Neural crest cell (in vitro differentiated cells): Measurements from ENCODE around the gene KIAA1328. TPM values are rescaled to one million over a fixed set of nuclear protein-coding genes. Genes with fewer than 3 reads are reported as not detected.
"Not testable (repeated sequence)": the region's sequence is repeated elsewhere in the genome, so short reads cannot be mapped to it uniquely, and the experiment has no call there.

Source experiments
- DNase-seq: peaks from one replicate; pipeline ENCODE4 v3.0.0; 2021; ENCODE audit warnings: low read depth, mixed read lengths, low spot score
- H3K27ac Mint-ChIP-seq: one replicate; pipeline ENCODE4 v1.8.0; 2021; ENCODE audit warnings: mild to moderate bottlenecking, mixed read lengths; ENCODE audit not compliant: unreplicated experiment
- H3K27me3 Mint-ChIP-seq: 2 replicates; pipeline ENCODE4 v1.8.0; 2021; ENCODE audit warnings: low read depth, mild to moderate bottlenecking, mixed read lengths
- H3K36me3 Mint-ChIP-seq: 2 replicates; pipeline ENCODE4 v1.8.0; 2021; ENCODE audit warnings: low read depth, mild to moderate bottlenecking, mixed read lengths
- H3K4me1 Mint-ChIP-seq: 2 replicates; pipeline ENCODE4 v1.8.0; 2021; ENCODE audit warnings: mixed read lengths
- H3K4me3 Mint-ChIP-seq: one replicate; pipeline ENCODE4 v1.8.0; 2021; ENCODE audit warnings: mild to moderate bottlenecking, mixed read lengths
- H3K9me3 Mint-ChIP-seq: 2 replicates; pipeline ENCODE4 v1.8.0; 2021; ENCODE audit warnings: mixed read lengths
- total RNA-seq: library from RNA; stranded (reverse); gene quantifications from 2 replicates; pipeline ENCODE4 v1.2.1, GENCODE V29; 2021
- TF ChIP-seq, protein P1 (sequence below): fragments of 200-600 bp; sonication (generic); conservative IDR thresholded peaks from 2 replicates; pipeline ENCODE4 v1.5.0; 2021; ENCODE audit warnings: antibody characterized with exemption, mild to moderate bottlenecking

KIAA1328 gene
- total RNA-seq, 1 donor from 2014 or later: 12.3 TPM

DNA sequence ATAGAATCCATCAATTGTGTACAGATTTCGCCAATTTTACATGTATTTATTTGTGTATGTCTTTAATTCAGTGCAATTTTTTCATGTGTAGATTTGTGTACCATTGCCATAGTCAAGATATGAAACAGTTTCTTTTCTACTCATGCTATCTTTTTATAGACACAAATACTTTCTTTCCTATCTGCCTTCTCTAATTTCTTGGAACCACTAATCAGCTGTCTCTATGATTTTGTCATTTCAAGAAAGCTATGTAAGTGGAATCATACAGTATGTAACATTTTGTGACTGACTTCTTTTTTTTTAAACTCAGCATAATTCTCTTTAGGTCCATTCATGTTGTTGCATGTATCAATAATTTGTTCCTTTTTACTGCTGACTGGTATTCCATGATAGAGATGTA is 33.3 kb downstream of the KIAA1328 start:
- TF ChIP-seq, protein P1, sequence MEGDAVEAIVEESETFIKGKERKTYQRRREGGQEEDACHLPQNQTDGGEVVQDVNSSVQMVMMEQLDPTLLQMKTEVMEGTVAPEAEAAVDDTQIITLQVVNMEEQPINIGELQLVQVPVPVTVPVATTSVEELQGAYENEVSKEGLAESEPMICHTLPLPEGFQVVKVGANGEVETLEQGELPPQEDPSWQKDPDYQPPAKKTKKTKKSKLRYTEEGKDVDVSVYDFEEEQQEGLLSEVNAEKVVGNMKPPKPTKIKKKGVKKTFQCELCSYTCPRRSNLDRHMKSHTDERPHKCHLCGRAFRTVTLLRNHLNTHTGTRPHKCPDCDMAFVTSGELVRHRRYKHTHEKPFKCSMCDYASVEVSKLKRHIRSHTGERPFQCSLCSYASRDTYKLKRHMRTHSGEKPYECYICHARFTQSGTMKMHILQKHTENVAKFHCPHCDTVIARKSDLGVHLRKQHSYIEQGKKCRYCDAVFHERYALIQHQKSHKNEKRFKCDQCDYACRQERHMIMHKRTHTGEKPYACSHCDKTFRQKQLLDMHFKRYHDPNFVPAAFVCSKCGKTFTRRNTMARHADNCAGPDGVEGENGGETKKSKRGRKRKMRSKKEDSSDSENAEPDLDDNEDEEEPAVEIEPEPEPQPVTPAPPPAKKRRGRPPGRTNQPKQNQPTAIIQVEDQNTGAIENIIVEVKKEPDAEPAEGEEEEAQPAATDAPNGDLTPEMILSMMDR: no peak
- no peak overlapping the region for H3K4me3 Mint-ChIP-seq
- H3K9me3 Mint-ChIP-seq: no peaks in the 10 kb centered on the region
- H3K4me1 Mint-ChIP-seq: peaks cover 2% of the 10 kb centered on the region
- peaks cover 2% of the 10 kb centered on the region for H3K36me3 Mint-ChIP-seq
- H3K27me3 Mint-ChIP-seq: no peaks in the 10 kb centered on the region
- no peak for DNase-seq
- H3K27ac Mint-ChIP-seq: no peak overlapping the region

DNA sequence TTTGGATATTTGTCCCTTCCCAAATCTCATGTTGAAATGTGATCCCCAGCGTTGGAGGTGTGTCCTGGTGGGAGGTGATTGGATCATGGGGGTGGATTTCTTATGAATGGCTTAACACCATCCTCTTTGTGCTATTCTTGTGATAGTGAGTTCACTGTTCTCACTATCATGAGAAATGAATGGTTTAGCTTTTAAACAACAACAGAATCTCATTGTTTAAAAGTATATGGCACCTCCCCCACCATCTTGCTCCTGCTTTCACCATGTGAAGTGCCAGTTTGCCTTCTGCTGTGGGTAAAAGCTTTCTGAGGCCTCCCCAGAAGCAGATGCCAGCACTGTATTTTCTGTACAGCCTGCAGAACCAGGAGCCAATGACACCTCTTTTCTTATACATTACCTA is 38.1 kb downstream of the KIAA1328 start:
- peaks cover 14% of the 10 kb centered on the region for H3K36me3 Mint-ChIP-seq
- H3K4me1 Mint-ChIP-seq: no peaks in the 10 kb centered on the region
- H3K27me3 Mint-ChIP-seq: no peaks in the 10 kb centered on the region
- peaks cover 3% of the 10 kb centered on the region for H3K9me3 Mint-ChIP-seq
- H3K27ac Mint-ChIP-seq: no peak overlapping the region
- H3K4me3 Mint-ChIP-seq: no peak overlapping the region
- TF ChIP-seq, protein P1: no peak
- no peak for DNase-seq

DNA sequence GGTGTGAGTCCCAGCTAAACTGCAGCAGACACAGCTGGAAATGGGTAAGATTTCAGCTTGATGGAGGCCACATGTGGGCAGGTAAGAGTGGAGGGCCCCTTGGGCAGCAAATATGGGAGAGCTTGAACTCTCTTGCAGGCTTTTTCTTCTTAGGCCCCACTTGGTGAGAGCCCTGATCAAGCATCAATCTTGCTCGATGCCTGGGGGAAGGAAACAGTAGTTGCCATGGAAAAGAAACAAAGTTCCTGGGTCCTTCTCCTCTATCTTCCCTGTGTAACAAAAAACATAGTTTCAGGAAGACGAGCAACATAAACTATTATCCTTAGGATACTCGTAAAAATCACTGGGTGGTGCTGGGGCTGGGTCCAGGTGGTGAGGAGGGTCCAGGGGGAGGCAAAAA is 42.9 kb downstream of the KIAA1328 start:
- TF ChIP-seq, protein P1: no peak
- Mint-ChIP-seq H3K9me3 (peaks cover 13% of the 10 kb centered on the region), H3K27ac (no peak overlapping the region), H3K36me3 (peaks cover 44% of the 10 kb centered on the region), H3K4me1 (peaks cover 4% of the 10 kb centered on the region), H3K4me3 (no peak overlapping the region), H3K27me3 (no peaks in the 10 kb centered on the region)
- no peak for DNase-seq

DNA sequence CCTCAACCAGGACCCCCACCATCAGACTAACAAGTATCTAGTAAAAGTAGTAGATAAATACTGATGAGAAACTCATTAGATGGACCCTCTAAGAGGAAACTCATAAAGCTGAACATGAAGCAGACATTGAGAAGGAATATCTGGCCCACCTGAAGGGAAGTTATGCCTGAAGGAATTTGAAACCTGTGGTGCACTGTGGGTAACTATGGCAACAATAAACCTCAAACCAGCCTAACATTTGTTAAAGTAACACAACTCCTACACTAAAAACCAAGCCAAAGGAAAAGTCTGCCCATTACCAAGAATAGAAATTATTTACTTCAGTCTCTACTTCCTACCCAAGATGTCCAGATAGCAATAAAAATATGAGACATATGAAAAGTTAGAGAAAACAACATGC is 43.4 kb downstream of the KIAA1328 start:
- no peak overlapping the region for H3K4me3 Mint-ChIP-seq
- no peaks in the 10 kb centered on the region for H3K27me3 Mint-ChIP-seq
- DNase-seq: no peak
- no peak overlapping the region for H3K27ac Mint-ChIP-seq
- peaks cover 4% of the 10 kb centered on the region for H3K4me1 Mint-ChIP-seq
- peaks cover 44% of the 10 kb centered on the region for H3K36me3 Mint-ChIP-seq
- peaks cover 13% of the 10 kb centered on the region for H3K9me3 Mint-ChIP-seq
- TF ChIP-seq, protein P1: no peak

DNA sequence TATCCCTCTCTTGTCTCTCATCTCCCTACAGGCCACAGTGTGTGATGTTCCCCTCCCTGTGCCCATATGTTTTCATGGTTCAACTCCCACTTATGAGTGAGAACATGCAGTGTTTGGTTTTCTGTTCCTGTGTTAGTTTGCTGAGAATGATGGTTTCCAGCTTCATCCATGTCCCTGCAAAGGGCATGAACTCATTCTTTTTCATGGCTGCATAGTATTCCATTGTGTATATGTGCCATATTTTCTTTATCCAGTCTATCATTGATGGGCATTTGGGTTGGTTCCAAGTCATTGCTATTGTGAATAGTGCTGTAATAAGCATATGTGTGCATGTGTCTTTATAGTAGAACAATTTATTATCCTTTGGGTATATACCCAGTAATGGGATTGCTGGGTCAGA is 44.9 kb downstream of the KIAA1328 start:
- Mint-ChIP-seq H3K36me3 (peaks cover 53% of the 10 kb centered on the region), H3K9me3 (peaks cover 13% of the 10 kb centered on the region)
- H3K27me3 Mint-ChIP-seq, H3K4me1 Mint-ChIP-seq, H3K4me3 Mint-ChIP-seq, DNase-seq, H3K27ac Mint-ChIP-seq: not testable (repeated sequence)

DNA sequence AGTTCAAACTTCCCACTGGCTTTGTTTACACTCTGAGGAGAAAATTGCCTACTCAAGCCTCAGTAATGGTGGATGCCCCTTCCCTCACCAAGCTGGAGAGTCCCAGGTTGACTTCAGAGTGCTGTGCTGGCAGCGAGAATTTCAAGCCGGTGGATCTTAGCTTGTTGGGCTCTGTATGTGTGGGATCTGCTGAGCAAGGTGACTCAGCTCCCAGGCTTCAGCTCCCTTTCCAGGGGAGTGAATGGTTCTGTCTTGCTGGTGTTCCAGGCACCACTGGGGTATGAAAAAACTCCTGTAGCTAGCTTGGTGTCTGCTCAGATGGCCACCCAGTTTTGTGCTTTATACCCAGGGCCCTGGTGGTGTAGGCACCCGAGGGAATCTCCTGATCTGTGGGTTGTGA is 50.9 kb downstream of the KIAA1328 start:
- not testable (repeated sequence) for H3K4me3 Mint-ChIP-seq, H3K9me3 Mint-ChIP-seq, H3K27me3 Mint-ChIP-seq, H3K27ac Mint-ChIP-seq, DNase-seq, H3K4me1 Mint-ChIP-seq
- H3K36me3 Mint-ChIP-seq: peaks cover 45% of the 10 kb centered on the region

DNA sequence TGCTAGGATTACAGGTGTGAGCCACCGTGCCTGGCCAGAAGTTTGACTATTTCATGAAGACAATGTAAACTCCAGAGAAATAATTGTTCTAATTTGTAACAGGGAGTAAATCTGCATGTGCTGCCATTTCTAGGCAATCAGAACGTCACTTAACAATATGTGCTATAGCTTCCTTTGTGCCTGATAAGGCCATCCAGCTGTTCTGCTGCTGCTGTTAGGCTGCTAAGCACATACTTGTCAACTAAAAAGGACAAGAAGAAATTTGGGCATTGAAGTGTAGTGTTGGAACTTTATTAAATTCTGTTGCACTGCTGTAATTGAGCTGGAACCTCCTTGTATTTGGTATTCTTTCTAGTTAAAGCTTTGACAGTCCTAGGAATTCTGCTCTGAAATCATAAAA is 57.1 kb downstream of the KIAA1328 start:
- TF ChIP-seq, protein P1: no peak
- no peak overlapping the region for H3K4me3 Mint-ChIP-seq
- DNase-seq: no peak
- H3K4me1 Mint-ChIP-seq: no peaks in the 10 kb centered on the region
- H3K9me3 Mint-ChIP-seq: peaks cover 4% of the 10 kb centered on the region
- H3K27me3 Mint-ChIP-seq: no peaks in the 10 kb centered on the region
- no peak overlapping the region for H3K27ac Mint-ChIP-seq
- peaks cover 6% of the 10 kb centered on the region for H3K36me3 Mint-ChIP-seq
